Ishikawa (cell line): Measurements from ENCODE around the gene TSPOAP1.
A peak's percentile ranks its signal among the peaks of the same experiment; 100 is the strongest.

Experiments used
- CEBPB ChIP-seq: IDR thresholded peaks from 2 replicates; pipeline ENCODE4 v1.6.1; 2012
- CREB1 ChIP-seq: IDR thresholded peaks from 2 replicates; pipeline ENCODE4 v1.6.1; 2012; ENCODE audit warnings: low read depth
- EGR1 ChIP-seq: IDR thresholded peaks from 2 replicates; pipeline ENCODE4 v1.6.1; 2012
- FOXM1 ChIP-seq: IDR thresholded peaks from 2 replicates; pipeline ENCODE4 v1.6.1; 2012; ENCODE audit warnings: low read depth, borderline replicate concordance
- NFIC ChIP-seq: IDR thresholded peaks from 2 replicates; pipeline ENCODE4 v1.6.1; 2012
- REST ChIP-seq: IDR thresholded peaks from 2 replicates; pipeline ENCODE4 v1.6.1; 2012; ENCODE audit warnings: low read depth, mild to moderate bottlenecking
- TAF1 ChIP-seq: IDR thresholded peaks from 2 replicates; pipeline ENCODE4 v1.6.1; 2012; ENCODE audit warnings: low read depth, mild to moderate bottlenecking
- TCF12 ChIP-seq: IDR thresholded peaks from 2 replicates; pipeline ENCODE4 v1.6.1; 2012; ENCODE audit warnings: low read depth
- TEAD4 ChIP-seq: IDR thresholded peaks from 2 replicates; pipeline ENCODE4 v1.6.1; 2012
- USF1 ChIP-seq: IDR thresholded peaks from 2 replicates; pipeline ENCODE4 v1.6.1; 2012
- YY1 ChIP-seq: IDR thresholded peaks from 2 replicates; pipeline ENCODE4 v1.6.1; 2012; ENCODE audit warnings: low read depth
- TF ChIP-seq, protein P1 (sequence below): IDR thresholded peaks from 2 replicates; pipeline ENCODE4 v1.6.1; 2012

TSPOAP1 gene

DNA sequence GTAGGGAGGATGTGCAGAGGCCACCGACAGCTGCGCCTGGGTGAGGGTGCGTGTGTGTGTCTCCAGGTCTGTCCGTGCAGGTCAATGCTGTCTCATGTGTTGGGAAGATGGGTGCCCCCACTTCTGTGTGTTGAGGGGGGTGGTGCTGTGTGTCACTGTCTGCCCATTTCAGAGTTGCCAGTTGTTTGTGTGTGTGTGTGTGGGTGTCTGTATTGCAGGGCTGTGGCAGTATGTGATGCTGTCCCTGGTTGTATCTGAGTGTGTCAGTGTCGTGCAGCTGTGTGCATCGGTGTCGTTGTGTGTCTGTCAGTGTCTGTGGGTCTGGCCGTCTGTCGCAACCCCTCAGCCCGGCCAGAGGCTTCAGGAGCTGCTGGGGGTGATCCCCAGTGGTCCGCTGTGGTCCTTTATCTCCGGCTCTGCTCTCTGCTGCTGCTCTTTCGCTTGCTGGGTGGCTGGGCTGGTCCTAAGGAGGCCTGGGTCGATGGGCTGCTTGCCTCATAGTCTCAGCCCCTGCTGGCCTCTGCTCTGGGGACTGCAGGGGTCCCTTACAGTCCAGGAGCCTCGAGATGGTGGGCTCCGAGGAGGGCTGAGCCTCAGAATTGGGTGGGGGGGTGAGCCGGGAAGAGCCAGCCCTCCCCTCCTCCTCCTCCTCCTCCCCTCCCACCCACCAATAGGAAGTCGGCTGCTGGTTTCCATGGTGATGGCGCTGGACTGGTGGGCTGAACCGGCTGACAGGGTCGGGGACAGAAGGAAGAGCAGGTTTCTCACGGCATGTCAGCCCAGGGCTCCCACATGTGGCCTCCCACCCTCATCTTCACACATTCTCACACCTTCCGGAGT, at the start of gene TSPOAP1:
TSPOAP1 (minus strand) TSS at position 601 of the 840 bp plus-strand sequence. CDS start 875 bp downstream, outside the sequence.
- no peak for TF ChIP-seq REST
- no peak for TF ChIP-seq EGR1

- TF ChIP-seq CEBPB (no peak), NFIC (no peak), TAF1 (no peak), TEAD4 (no peak), YY1 (no peak), FOXM1 (no peak), USF1 (no peak), CREB1 (no peak), REST (no peak)
- TF ChIP-seq, protein P1, sequence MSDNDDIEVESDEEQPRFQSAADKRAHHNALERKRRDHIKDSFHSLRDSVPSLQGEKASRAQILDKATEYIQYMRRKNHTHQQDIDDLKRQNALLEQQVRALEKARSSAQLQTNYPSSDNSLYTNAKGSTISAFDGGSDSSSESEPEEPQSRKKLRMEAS = no peak
Measured at GRCh38 chr17:58377661-58378060, 49.1 kb upstream of the TSPOAP1 start.

GRCh38 chr17:58377093-58377601, 48.6 kb upstream of the TSPOAP1 start:
- TF ChIP-seq, protein P1 = 0 out of 2 replicates have a peak, but pooled peaks have one; percentile 24
- TF ChIP-seq TAF1 = no peak
- TF ChIP-seq USF1 = peak; percentile 71
- TF ChIP-seq REST = no peak
- TF ChIP-seq NFIC = no peak
- TF ChIP-seq TEAD4 = no peak

DNA sequence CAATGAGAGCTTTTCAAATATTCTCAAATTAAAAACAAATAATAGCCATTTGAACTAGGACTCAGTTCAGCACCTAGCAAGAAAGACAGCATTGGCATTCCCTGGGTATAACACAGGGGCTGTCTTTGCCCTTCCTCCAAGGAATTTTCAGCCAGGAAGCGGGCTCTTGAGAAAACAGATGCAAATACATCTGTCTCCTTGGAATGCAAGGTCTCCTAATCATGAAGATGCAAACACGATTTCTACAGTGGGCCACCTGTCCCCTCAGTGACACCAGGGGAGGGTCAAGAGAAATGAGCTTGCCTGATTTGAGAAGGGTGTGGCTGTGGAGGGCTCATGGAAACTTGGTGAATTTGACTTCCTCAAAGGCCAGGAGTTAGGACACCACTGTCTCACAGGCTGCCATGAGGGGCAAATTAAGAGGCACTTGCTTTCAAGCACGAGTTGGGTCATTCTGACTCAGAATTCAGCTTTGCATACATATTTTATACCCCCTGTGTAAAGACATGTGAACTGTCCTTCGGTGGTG, 47.9 kb upstream of the TSPOAP1 start:
- TF ChIP-seq TCF12 (no peak), REST (peak; percentile 13; the same call in 1 of the 2 replicates), NFIC (no peak)
